ENCODE results near the gene GALNT1. TPM values are rescaled to one million over a fixed set of nuclear protein-coding genes. Genes with fewer than 3 reads are reported as not detected.

GALNT1 gene
- total RNA-seq, 1 donor from 2014 or later: 74.5 TPM

GRCh38 chr18:35739778-35740177 lies 158.2 kb downstream of the GALNT1 start:
- Histone ChIP-seq H3K27me3 (no peaks in the 10 kb centered on the region), H3K27ac (no peak overlapping the region), H3K4me1 (no peaks in the 10 kb centered on the region), H3K4me3 (no peak overlapping the region), H3K9me3 (no peaks in the 10 kb centered on the region), H3K36me3 (no peaks in the 10 kb centered on the region)
- intact Hi-C loops (cut with DNase I): no loop called here
- TF ChIP-seq CTCF (IDR thresholded peaks at IDR 0.05): no peak
- DNase-seq (no peak), ATAC-seq (no peak)

- no peak for ATAC-seq
These were observed 159.1 kb downstream of the GALNT1 start for GRCh38 chr18:35740656-35741055.

GRCh38 chr18:35743916-35744315 lies 162.4 kb downstream of the GALNT1 start:
- Histone ChIP-seq H3K4me1 (no peaks in the 10 kb centered on the region), H3K36me3 (no peaks in the 10 kb centered on the region), H3K27ac (no peak overlapping the region), H3K9me3 (no peaks in the 10 kb centered on the region), H3K27me3 (no peaks in the 10 kb centered on the region), H3K4me3 (no peak overlapping the region)
- no peak for DNase-seq
- no peak for ATAC-seq
- intact Hi-C loops (cut with DNase I): no loop called here
- TF ChIP-seq CTCF (IDR thresholded peaks at IDR 0.05): no peak

More at GRCh38 chr18:35740656-35741055, 159.1 kb downstream of the GALNT1 start:
- H3K27me3 ChIP-seq: no peaks in the 10 kb centered on the region
- no peaks in the 10 kb centered on the region for H3K36me3 ChIP-seq
- H3K4me3 ChIP-seq: no peak overlapping the region
- no peaks in the 10 kb centered on the region for H3K9me3 ChIP-seq
- no peaks in the 10 kb centered on the region for H3K4me1 ChIP-seq
- intact Hi-C loops (cut with DNase I): no loop called here
- DNase-seq: no peak
- no peak for TF ChIP-seq CTCF (IDR thresholded peaks at IDR 0.05)
- H3K27ac ChIP-seq: no peak overlapping the region

GRCh38 chr18:35745814-35746213 lies 164.3 kb downstream of the GALNT1 start:
- H3K4me3 ChIP-seq: no peak overlapping the region
- H3K4me1 ChIP-seq: no peaks in the 10 kb centered on the region
- DNase-seq (no peak), ATAC-seq (no peak)
- intact Hi-C loops (cut with DNase I): no loop called here
- H3K36me3 ChIP-seq: no peaks in the 10 kb centered on the region
- H3K27me3 ChIP-seq: no peaks in the 10 kb centered on the region
- no peaks in the 10 kb centered on the region for H3K9me3 ChIP-seq
- no peak for TF ChIP-seq CTCF (IDR thresholded peaks at IDR 0.05)
- H3K27ac ChIP-seq: no peak overlapping the region

GRCh38 chr18:35746826-35747339 lies 165.3 kb downstream of the GALNT1 start:
- H3K36me3 ChIP-seq: no peaks in the 10 kb centered on the region
- TF ChIP-seq CTCF (IDR thresholded peaks at IDR 0.05): no peak
- ATAC-seq (peak; percentile 16), DNase-seq (no peak)
- H3K4me1 ChIP-seq: no peaks in the 10 kb centered on the region
- no peak overlapping the region for H3K4me3 ChIP-seq
- H3K27me3 ChIP-seq: no peaks in the 10 kb centered on the region
- intact Hi-C loops (cut with DNase I): no loop called here
- no peak overlapping the region for H3K27ac ChIP-seq
- H3K9me3 ChIP-seq: no peaks in the 10 kb centered on the region

- Histone ChIP-seq H3K4me1 (no peaks in the 10 kb centered on the region), H3K36me3 (no peaks in the 10 kb centered on the region), H3K27me3 (no peaks in the 10 kb centered on the region), H3K4me3 (no peak overlapping the region), H3K27ac (no peak overlapping the region), H3K9me3 (no peaks in the 10 kb centered on the region)
- intact Hi-C loops (cut with DNase I): no loop called here
- ATAC-seq (peak; percentile 12), DNase-seq (no peak)
- TF ChIP-seq CTCF (IDR thresholded peaks at IDR 0.05): no peak
These were observed 166.4 kb downstream of the GALNT1 start for GRCh38 chr18:35747894-35748472.
